Endothelial cell of umbilical vein (primary cell): ENCODE results near the gene CIRBP. TPM values are rescaled to one million over a fixed set of nuclear protein-coding genes. Genes with fewer than 3 reads are reported as not detected.

Experiments used
- BruUV-seq: library from RNA; stranded (reverse); fragments of 400-500 nt; replicated peaks from 2 replicates; lab custom pipeline; 2021; lab: Mats Ljungman, UMichigan
- CTCF ChIA-PET: fragments of 300-600, 350-600 bp; sonication (Branson Sonifier 250); formaldehyde crosslinking; loops from one replicate; lab custom pipeline; 2021; ENCODE audit warnings: antibody characterized with exemption, inconsistent platforms; lab: Charles Lee
- POLR2A ChIA-PET: fragments of 300-600, 350-600 bp; sonication (Branson Sonifier 250); formaldehyde crosslinking; loops from one replicate; lab custom pipeline; 2021; ENCODE audit warnings: antibody characterized with exemption, inconsistent platforms; lab: Charles Lee
- DNase-seq: peaks from one replicate; pipeline ENCODE4 v3.0.0-alpha.2; 2011; ENCODE audit warnings: low read depth, low spot score
- FAIRE-seq: peaks from 2 replicates; lab custom pipeline; 2011; peaks lifted over from hg19 to GRCh38; lab: Jason Lieb, UNC
- H2AFZ ChIP-seq: 2 replicates; pipeline ENCODE4 v1.6.0; 2012; ENCODE audit warnings: low read depth, low read length, control low read depth, inconsistent platforms
- H3K27ac ChIP-seq: 2 replicates; pipeline ENCODE4 v1.5.1; 2011; ENCODE audit warnings: low read depth, mild to moderate bottlenecking, control low read depth, low read length, moderate library complexity; ENCODE audit not compliant: insufficient read depth
- H3K27me3 ChIP-seq, 2 experiments: 2 replicates each; pipeline versions ENCODE4 v1.6.0 to v1.6.1; 2011; ENCODE audit warnings: low read length in 2 of 2, mixed read lengths in 1 of 2; ENCODE audit not compliant: control insufficient read depth in 2 of 2, insufficient read depth in 2 of 2
- H3K36me3 ChIP-seq, 2 experiments: 2 replicates in 1 of 2; 3 replicates in 1 of 2; pipeline ENCODE4 v1.5.1; 2011; ENCODE audit warnings: low read length in 2 of 2, mild to moderate bottlenecking in 1 of 2, moderate library complexity in 1 of 2; ENCODE audit not compliant: control insufficient read depth in 2 of 2, insufficient read depth in 2 of 2; ENCODE audit errors: extremely low read depth in 1 of 2
- H3K4me1 ChIP-seq: 3 replicates; pipeline ENCODE4 v1.5.1; 2011; ENCODE audit warnings: mild to moderate bottlenecking, low read length; ENCODE audit not compliant: control insufficient read depth, insufficient read depth; ENCODE audit errors: extremely low read depth
- H3K4me2 ChIP-seq: 2 replicates; pipeline ENCODE4 v1.6.1; 2011; ENCODE audit warnings: low read length, control low read depth, mixed read lengths; ENCODE audit not compliant: insufficient read depth
- H3K4me3 ChIP-seq, 3 experiments: fragments of 200-600 bp in 1 of 3; sonication (generic), shearing (Covaris generic) in 1 of 3; replicated peaks in 1 of 3; 2 replicates each; pipeline ENCODE4 v1.5.1; 2011 to 2016; ENCODE audit warnings: control low read depth in 3 of 3, low read length in 3 of 3, mild to moderate bottlenecking in 2 of 3, inconsistent platforms in 1 of 3, low read depth in 1 of 3, moderate library complexity in 1 of 3; ENCODE audit not compliant: insufficient read depth in 1 of 3
- H3K79me2 ChIP-seq: 2 replicates; pipeline ENCODE4 v1.6.0; 2012; ENCODE audit warnings: low read length, inconsistent platforms; ENCODE audit not compliant: control insufficient read depth, insufficient read depth
- H3K9ac ChIP-seq: replicated peaks from 2 replicates; pipeline ENCODE3; 2011; ENCODE audit warnings: low read length, control low read depth; ENCODE audit not compliant: insufficient read depth; ENCODE audit errors: extremely low read depth
- H3K9me1 ChIP-seq: replicated peaks from 3 replicates; pipeline ENCODE4 v1.6.0; 2011; ENCODE audit warnings: mild to moderate bottlenecking, low read length; ENCODE audit not compliant: control insufficient read depth, insufficient read depth; ENCODE audit errors: extremely low read depth
- H3K9me3 ChIP-seq: replicated peaks from 2 replicates; pipeline ENCODE4 v1.5.1; 2012; ENCODE audit warnings: low read length, inconsistent platforms; ENCODE audit not compliant: control insufficient read depth, insufficient read depth
- H4K20me1 ChIP-seq: replicated peaks from 2 replicates; pipeline ENCODE3; 2011; ENCODE audit warnings: mild to moderate bottlenecking, low read length; ENCODE audit not compliant: control insufficient read depth, insufficient read depth; ENCODE audit errors: extremely low read depth
- EZH2 ChIP-seq: IDR thresholded peaks from 2 replicates; pipeline ENCODE4 v1.6.1; 2012; ENCODE audit warnings: borderline replicate concordance, low read depth, mild to moderate bottlenecking, moderate library complexity, low read length, inconsistent platforms; ENCODE audit not compliant: severe bottlenecking
- GATA2 ChIP-seq: IDR thresholded peaks from 2 replicates; pipeline ENCODE4 v1.7.0; 2011; ENCODE audit warnings: low read depth, mild to moderate bottlenecking, moderate library complexity, mixed read lengths, low read length; ENCODE audit not compliant: insufficient read length, insufficient read depth
- dilution Hi-C: fragments of 300-500 bp; cut with MboI; formaldehyde crosslinking; loops from one replicate; pipeline ENCODE4 v1.15.0; 2019; ENCODE audit warnings: low sequenced_read_pairs; ENCODE audit not compliant: extremely low pct_ligation_motif_present
- intact Hi-C: fragments of 100-400 bp; cut with micrococcal nuclease; formaldehyde crosslinking; loops from one replicate; pipeline ENCODE4 v1.10.0; 2022
- polyA plus RNA-seq, 4 experiments: library from polyadenylated mRNA; depleted of rRNA in 3 of 4; stranded (reverse) in 3 of 4; unstranded in 1 of 4; fragments of >200 nt; gene quantifications; 2 replicates each; pipeline versions ENCODE4 v1.2.1 to v1.2.3, GENCODE V29; 2011 to 2012; ENCODE audit warnings: missing spikeins in 1 of 4
- total RNA-seq: library from RNA; stranded (reverse); gene quantifications from 2 replicates; pipeline ENCODE4 v1.2.3, GENCODE V29; 2021
- TF ChIP-seq, protein P1 (sequence below), 2 donors: IDR thresholded peaks; 1 replicate in 1 of 2; 2 replicates in 1 of 2; pipeline ENCODE4 v1.5.1; 2011; ENCODE audit warnings: low read length in 2 of 2, mild to moderate bottlenecking in 2 of 2, moderate library complexity in 2 of 2, control low read depth in 1 of 2, inconsistent platforms in 1 of 2, low read depth in 1 of 2; ENCODE audit not compliant: insufficient read depth in 1 of 2; ENCODE audit errors: extremely low read depth in 1 of 2

CIRBP gene
- total and polyA plus RNA-seq, 2 donors (not counting 3 experiments of a cell fraction or from before 2014, with no cell fraction given): 225 to 439 TPM

DNA sequence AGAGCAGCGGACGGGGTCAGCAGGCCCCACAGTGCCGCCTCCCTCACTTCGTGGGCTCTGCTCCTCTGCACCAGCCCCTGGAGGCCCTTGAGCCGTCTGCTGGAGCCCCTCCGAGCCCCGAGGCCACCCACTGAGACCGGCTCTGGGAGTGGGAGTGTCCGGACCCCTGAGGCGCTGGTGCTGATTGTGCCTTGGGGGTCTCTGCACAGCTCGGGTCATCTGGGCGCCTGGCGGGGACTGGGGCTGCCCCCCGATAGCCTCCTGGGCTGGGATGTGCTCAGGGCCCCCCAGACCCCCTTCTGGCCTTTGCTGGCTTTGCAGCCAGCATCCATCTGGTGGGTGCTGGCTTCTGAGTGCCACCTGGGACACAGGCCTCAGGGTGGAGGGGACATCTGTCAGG is 46.7 kb upstream of the CIRBP start:
- Histone ChIP-seq H3K9me1 (no peaks in the 10 kb centered on the region), H3K4me3 (no peak overlapping the region), H3K27me3 (no peaks in the 10 kb centered on the region), H3K9ac (no peak overlapping the region), H3K4me1 (no peaks in the 10 kb centered on the region), H3K27ac (no peak overlapping the region), H3K36me3 (peaks cover 5 to 20% of the 10 kb centered on the region in 2 experiments), H4K20me1 (no peaks in the 10 kb centered on the region), H3K4me2 (no peak overlapping the region), H3K9me3 (no peaks in the 10 kb centered on the region), H3K79me2 (peaks cover 13% of the 10 kb centered on the region), H2AFZ (no peak overlapping the region)
- DNase-seq (no peak), FAIRE-seq (no peak)
- ChIA-PET CTCF (interaction anchor here (0.7 to 2.5 kb wide), 5 partner anchors 9 to 109 kb away, joined by 3 to 14 read pairs (median 7); no protein-coding TSS in a partner anchor), POLR2A (no interaction called here)
- intact Hi-C loops (no loop called here), dilution Hi-C loops (no loop called here)
- BruUV-seq: no TSS peak
- TF ChIP-seq EZH2: no peak
- TF ChIP-seq, protein P1, sequence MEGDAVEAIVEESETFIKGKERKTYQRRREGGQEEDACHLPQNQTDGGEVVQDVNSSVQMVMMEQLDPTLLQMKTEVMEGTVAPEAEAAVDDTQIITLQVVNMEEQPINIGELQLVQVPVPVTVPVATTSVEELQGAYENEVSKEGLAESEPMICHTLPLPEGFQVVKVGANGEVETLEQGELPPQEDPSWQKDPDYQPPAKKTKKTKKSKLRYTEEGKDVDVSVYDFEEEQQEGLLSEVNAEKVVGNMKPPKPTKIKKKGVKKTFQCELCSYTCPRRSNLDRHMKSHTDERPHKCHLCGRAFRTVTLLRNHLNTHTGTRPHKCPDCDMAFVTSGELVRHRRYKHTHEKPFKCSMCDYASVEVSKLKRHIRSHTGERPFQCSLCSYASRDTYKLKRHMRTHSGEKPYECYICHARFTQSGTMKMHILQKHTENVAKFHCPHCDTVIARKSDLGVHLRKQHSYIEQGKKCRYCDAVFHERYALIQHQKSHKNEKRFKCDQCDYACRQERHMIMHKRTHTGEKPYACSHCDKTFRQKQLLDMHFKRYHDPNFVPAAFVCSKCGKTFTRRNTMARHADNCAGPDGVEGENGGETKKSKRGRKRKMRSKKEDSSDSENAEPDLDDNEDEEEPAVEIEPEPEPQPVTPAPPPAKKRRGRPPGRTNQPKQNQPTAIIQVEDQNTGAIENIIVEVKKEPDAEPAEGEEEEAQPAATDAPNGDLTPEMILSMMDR (IDR thresholded peaks at IDR 0.05; ENCODE audit: extremely low read depth in 1 of 2, insufficient read depth in 1 of 2, low read depth in 1 of 2, low read length in 2 of 2): peak in 1 of 2 donors; percentile 10

DNA sequence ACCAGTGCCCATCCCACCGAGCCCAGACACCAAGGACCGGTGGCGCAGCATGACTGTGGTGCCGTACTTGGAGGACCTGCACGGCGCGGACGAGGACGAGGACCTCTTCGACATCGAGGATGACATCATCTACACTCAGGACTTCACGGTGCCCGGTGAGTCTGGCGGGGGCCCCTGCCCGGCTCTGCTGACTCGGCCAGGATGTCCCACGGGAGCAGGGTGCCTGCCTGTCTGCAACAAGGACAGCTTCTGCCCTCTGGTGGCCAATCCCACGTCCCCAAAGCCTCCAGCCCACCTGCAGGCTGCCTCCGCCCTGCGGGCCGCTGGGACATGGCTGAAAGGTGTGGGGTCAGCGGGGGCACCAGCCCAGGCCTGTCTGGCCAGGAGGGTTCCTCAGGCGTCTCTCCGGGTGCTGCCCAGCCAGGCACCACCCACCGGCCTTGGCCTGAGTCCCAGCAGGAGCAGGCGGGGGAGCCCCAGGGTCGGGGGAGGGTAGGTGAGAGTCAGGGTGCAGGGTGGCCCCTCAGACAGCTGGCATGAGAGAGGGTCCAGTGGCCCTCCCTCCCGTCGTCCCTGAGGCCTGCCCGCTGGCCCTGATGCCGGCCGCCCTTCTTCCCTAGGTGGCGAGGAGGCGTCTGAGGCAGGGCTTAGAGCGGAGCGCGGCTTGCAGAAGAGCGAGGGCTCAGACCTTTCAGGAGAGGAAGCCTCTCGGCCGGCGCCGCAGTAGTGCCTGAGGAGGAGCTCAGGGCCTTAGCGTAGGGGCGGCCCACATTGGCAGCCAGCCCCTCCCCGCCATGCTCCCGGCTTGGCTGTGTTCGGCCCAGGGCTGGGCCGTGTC is 45.9 kb upstream of the CIRBP start:
- CTCF ChIA-PET: interaction anchor here (1.2 to 2.5 kb wide), 5 partner anchors 9 to 110 kb away, joined by 5 to 14 read pairs (median 8); no protein-coding TSS in a partner anchor
- peaks cover 6% of the 10 kb centered on the region for H3K79me2 ChIP-seq
- no peaks in the 10 kb centered on the region for H3K9me1 ChIP-seq
- peaks cover 5 to 20% of the 10 kb centered on the region in 2 experiments for H3K36me3 ChIP-seq
- TF ChIP-seq, protein P1 (IDR thresholded peaks at IDR 0.05; ENCODE audit: extremely low read depth in 1 of 2, insufficient read depth in 1 of 2, low read depth in 1 of 2, low read length in 2 of 2): peak; percentile 52 to 55
- TF ChIP-seq GATA2: no peak
- intact Hi-C loops: no loop called here
- no peak for FAIRE-seq
- H3K4me2 ChIP-seq: no peak overlapping the region
- no peak overlapping the region for H3K4me3 ChIP-seq
- no peaks in the 10 kb centered on the region for H3K4me1 ChIP-seq
- H3K27me3 ChIP-seq: no peaks in the 10 kb centered on the region
- no peak for DNase-seq
- dilution Hi-C loops: no loop called here
- H3K9me3 ChIP-seq: no peaks in the 10 kb centered on the region
- H3K9ac ChIP-seq: no peak overlapping the region
- H4K20me1 ChIP-seq: no peaks in the 10 kb centered on the region
- POLR2A ChIA-PET: no interaction called here
- no peak overlapping the region for H2AFZ ChIP-seq
- no peak overlapping the region for H3K27ac ChIP-seq
- no TSS peak for BruUV-seq
